HepG2 (cell line): ENCODE data around the gene SGSH.

Experiments
- HNRNPK ChIP-seq: fragments of 200-400 bp; formaldehyde crosslinking; IDR thresholded peaks from 2 replicates; pipeline ENCODE4 v1.6.1; 2018; ENCODE audit warnings: low read length, low read depth, moderate library complexity, mild to moderate bottlenecking; ENCODE audit not compliant: poor library complexity, severe bottlenecking
- ZNF274 ChIP-seq: sonication (generic); formaldehyde crosslinking; IDR thresholded peaks from 2 replicates; pipeline ENCODE4 v1.5.1; 2020; ENCODE audit warnings: mild to moderate bottlenecking, missing genetic modification reagents
- TF ChIP-seq, protein P1 (sequence below): sonication (generic); formaldehyde crosslinking; IDR thresholded peaks from 2 replicates; pipeline ENCODE4 v1.5.0; 2020; ENCODE audit warnings: mild to moderate bottlenecking, missing genetic modification reagents, moderate library complexity
- TF ChIP-seq, protein P2 (sequence below): sonication (generic); formaldehyde crosslinking; IDR thresholded peaks from 2 replicates; pipeline ENCODE4 v1.4.0; 2020; ENCODE audit warnings: missing genetic modification reagents

DNA sequence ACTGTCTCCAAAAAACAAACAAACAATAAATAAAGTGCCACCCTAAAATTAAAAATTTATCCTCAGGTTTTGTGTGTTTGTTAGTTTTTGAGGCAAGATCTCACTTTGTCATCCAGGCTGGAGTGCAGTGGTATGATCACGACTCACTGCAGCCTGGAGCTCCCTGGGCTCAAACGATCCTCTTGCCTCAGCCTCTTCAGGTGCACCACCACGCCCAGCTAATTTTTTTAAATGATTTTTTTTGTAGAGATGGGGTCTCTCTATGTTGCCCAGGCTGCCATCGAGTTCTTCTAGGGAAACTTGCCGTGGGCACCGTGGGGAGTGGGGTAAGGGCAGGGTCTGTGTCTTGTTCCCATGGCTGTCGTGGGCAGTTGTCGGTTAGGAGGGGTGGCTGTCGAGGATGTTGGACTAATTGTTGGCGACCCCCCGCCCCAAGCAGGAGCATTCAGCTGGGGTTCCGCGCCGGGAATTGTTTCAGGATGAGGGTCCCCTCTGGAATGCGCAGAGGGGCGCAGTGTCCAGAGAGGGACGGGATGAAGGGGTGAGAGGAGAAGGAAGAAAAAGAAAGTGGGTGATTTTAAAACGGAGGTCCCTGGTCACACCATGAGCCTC lies 39.4 kb upstream of the SGSH start:
- TF ChIP-seq, protein P1, sequence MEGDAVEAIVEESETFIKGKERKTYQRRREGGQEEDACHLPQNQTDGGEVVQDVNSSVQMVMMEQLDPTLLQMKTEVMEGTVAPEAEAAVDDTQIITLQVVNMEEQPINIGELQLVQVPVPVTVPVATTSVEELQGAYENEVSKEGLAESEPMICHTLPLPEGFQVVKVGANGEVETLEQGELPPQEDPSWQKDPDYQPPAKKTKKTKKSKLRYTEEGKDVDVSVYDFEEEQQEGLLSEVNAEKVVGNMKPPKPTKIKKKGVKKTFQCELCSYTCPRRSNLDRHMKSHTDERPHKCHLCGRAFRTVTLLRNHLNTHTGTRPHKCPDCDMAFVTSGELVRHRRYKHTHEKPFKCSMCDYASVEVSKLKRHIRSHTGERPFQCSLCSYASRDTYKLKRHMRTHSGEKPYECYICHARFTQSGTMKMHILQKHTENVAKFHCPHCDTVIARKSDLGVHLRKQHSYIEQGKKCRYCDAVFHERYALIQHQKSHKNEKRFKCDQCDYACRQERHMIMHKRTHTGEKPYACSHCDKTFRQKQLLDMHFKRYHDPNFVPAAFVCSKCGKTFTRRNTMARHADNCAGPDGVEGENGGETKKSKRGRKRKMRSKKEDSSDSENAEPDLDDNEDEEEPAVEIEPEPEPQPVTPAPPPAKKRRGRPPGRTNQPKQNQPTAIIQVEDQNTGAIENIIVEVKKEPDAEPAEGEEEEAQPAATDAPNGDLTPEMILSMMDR (CRISPR knock-in tag) = no peak
- TF ChIP-seq HNRNPK = no peak
- no peak for TF ChIP-seq ZNF274
- TF ChIP-seq, protein P2, sequence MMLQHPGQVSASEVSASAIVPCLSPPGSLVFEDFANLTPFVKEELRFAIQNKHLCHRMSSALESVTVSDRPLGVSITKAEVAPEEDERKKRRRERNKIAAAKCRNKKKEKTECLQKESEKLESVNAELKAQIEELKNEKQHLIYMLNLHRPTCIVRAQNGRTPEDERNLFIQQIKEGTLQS (CRISPR knock-in tag) = no peak
